GM19240 (cell line): Measurements from ENCODE around the gene ATP11C.
"Not testable (repeated sequence)": the region's sequence is repeated elsewhere in the genome, so short reads cannot be mapped to it uniquely, and the experiment has no call there.

Experiments
- DNase-seq: peaks from one replicate; pipeline ENCODE4 v3.0.0; 2011; ENCODE audit warnings: low spot score; ENCODE audit not compliant: insufficient read length

The ATP11C gene

DNA sequence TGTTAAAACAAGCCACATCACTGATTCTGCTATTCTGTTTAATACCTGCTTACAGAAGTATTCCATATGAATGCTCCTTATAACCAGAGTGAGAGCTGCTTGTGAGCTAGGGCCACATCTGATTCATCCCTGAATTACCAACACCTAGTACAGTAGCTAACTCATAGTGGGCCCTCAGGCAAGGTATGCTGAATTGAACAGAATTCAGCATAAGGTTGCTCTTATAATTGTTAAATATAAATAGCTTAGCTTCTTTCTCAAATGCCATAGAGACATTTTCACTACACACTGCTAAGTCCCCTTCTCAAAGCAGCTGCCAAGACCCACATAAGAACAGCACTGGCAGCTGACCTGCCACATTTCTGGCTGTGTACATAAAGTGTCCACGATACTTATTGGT lies 197.9 kb downstream of the ATP11C start:
- DNase-seq: no peak

DNA sequence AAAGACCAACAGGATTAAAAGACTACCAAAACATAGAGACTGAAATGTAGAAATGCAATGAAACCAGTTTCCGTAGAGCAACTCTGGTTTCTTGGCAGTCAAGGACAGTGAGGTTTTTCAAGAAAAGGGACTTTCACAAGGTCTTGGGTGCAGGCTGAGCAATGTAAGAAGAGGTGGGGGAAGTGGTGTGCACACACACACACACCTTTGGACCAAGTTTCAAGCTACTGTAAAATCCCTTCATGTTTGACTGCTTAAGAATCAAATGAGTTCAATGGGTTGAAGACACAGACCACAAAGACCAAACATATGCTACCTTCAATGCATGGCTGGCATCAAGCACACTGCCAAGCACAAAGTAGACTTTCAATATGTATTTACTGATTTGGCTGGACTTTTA lies 207.1 kb downstream of the ATP11C start:
- no peak for DNase-seq

DNA sequence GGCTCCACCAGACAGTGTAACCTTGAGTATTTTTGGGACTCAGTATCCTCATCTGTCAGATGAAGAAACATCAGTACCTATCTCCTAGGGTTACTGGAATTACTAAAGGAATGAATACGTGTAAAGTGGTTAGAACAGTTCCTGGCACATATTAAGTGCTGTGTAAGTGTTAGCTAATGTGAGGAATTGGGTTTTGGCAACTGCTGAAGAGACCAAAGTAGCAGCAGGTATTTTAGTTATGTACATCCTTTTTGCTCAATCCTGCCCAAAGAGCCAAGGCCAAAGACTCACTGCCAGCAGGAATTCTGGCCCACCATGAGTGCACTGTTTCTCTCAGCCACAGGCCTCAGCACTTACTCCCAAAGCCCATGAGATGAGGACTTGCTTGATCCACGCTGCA lies 208.2 kb downstream of the ATP11C start:
- DNase-seq: no peak

DNA sequence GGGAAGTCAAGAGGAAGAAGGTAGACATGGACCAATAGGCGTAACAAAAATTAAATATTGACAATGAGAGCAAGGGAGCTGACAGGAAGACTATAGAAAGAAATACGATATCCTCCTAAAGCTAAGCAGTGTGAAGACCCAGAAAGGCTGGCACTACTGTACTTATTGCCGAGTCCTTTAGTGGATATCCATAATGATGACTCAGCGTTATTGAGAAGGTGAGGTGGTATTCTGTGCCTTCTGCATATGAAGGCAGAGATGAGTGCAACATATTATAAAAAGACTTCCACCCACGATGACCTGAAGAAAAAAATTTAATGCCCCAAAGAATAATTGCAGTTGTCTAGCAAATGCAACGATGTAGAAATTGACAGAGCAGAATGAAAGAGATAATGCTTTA lies 211.9 kb downstream of the ATP11C start:
- DNase-seq: no peak

DNA sequence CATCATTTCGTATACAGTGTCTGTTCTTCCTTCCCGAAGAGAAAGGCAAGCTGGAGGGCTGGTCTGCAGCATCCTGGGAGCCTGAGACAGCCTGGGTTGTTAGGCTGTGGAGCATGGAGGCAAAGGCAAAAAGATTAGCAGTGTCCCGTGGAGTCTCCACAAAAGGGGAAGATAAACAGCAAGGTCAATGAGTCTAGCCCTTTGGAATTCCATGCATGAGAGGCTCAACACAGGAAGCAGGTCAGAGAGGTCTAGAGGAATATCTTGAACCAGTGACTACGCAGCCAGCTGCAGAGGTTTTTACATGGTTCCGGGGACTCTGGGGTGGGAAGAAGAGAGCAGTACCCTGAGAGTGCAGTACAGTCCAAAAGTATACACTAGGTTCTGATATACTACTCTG lies 212.7 kb downstream of the ATP11C start:
- no peak for DNase-seq

DNA sequence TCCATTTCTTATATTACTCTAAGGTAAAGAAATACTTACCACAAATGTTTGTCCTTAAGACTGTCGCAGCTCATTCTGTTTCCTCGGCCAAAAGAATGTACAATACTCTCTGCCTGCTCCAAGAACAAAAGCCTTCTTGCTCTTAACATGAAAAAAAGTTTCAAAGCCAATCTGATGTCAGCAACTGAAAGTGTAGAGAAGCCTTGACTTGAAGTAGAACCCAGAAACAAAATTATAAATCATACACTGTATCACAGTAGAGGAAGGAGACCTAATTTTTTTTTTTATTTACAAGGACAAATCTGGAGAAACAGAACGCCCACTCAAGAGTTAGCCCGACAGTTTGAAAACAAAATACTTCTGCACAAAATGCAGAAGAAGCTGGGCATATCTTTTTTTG lies 224.8 kb downstream of the ATP11C start, which contains the start of gene MCF2:
TSS of gene MCF2 (minus strand) at position 101 of the 400 bp plus-strand sequence. CDS start 56,423 bp downstream, outside the sequence.
- DNase-seq: no peak

DNA sequence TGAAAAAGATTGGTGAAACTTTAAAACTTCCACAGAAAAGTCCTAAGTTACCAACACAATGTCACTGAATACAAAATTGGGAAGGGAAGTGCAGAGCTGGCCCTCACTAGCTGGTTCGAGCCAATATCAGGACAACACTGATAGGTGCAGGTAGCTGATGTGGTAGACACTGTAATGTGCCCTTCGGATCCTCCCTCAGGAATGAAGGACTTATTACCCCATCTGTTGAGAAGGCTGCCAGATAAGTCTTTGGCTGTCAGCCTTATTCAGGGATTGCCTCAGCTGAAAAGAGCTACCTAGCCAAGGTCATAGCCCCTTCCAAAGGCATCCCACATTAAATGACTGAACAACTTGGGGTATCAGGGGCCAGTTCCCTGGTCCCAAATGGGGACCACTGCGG lies 230.2 kb downstream of the ATP11C start:
- no peak for DNase-seq

DNA sequence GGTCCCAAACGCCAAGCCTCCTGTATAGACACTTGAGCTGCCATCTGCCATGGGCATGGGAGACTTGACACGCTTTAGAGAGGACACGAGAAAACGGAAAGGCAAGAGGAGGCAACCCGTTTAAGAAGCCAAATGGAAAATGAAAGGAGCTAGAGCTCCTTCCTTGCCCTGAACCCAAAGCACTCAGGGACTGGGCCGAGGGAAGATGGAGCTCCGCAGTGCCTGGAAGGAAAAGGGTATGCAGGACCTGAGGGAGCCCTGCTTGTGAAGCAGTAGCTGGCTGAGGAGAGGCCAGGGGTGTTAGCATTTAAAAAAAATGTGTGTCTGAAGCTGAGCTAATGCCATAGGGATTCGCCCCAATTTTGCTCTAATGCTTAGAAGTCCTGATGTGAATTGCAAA lies 239.9 kb downstream of the ATP11C start:
- no peak for DNase-seq

DNA sequence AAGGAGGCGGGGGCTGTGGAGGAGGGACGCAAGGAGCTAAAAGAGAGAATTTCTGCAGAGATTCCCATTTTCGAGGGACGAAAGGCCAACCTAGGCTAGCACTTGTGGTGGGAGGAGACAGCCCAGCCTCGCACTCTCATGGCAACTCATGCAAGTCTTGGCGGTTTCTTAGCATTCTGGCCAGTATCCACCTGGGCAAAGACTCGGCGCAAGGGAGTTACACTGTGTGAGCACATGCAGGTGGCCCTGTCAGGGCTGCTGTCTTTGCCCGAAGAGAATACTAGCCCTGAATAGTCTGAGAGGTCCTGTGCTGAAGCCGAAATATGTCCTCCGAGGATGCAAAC lies 240.4 kb downstream of the ATP11C start:
- no peak for DNase-seq

DNA sequence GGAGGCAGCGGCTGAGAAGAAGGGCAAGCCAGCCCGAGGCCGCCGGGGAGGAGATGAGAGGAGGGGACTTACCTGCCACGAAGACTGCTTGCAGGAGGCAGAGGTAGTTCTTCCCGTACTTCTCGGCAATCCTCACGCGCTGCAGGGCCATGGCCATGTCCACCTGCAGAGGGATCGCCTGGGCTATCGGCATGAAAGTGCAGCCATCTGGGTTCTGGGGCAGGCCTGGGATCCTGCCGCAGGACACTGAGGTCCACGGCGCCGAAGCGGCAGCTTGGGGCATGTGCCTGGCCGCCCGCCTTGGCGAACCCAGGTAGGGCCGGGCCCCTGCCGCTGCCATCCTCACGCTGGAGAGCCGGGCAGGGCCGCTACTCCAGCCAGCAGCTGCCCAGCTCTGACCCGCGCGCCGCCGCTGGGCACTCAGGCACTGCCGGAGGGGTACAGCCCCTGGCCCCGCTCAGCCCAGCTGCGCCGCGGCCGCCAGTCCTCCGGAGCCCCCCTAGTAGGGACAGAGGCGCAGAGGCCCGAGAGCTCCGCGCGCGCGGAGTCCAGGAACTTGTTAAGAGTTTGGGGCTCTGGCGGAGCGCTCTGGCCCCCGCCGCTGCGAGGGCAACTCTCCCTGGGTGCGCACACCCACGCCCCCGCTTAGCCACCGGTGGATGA lies 240.9 kb downstream of the ATP11C start:
- DNase-seq: no peak

DNA sequence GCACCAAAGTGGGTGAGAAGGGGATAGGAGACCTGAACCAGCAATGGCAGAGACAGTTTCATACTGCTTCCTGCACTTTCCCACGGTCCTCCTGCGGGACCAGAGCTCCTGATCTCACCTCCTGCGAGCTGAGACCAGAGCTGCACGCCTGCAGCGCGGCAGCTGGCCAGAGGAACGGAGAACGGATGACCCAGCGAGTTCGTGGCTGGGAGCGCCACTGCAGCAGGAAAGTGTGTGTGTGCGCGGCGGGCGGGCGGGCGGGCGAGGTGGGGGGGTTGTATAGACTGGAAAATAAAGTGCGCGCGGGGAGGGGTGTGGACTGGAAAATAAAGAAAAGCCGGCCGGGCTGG lies 241.4 kb downstream of the ATP11C start:
- DNase-seq: no peak

DNA sequence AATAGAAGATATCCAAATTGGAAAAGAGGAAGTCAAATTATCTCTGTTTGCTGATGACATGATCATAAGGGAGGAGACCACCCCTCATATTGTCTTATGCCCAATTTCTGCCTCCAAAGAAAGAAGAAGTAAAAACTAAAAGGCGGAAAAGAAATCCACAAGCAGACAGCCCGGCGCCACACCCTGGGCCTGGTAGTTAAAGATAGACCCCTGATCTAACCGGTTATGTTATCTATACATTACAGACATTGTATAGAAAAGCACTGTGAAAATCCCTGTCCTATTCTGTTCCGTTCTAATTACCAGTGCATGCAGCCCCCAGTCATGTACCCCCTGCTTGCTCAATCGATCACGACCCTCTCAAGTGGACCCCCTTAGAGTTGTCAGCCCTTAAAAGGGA lies 247.7 kb downstream of the ATP11C start:
- not testable (repeated sequence) for DNase-seq

DNA sequence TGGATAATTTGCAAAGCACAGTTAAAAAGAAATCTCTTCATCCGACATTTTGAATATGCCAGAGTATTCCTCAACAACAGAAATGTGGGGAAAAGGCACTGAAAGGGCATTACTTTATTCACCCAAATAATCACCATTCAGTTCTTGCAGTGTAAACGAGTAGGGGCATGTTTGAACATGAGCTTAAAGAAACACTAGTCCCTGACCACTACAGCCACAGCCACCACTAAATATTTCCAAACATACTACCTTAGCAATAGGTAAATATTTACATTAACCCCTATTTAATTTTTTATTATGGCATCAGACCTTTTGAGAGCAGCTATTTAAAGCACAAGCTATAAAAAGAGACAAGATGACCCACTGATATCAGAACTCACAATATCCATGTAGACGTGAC lies 252.5 kb downstream of the ATP11C start:
- no peak for DNase-seq
